Trophoblast cell (in vitro differentiated cells and primary cell): ENCODE data around the gene MYLK.

Source experiments
- DNase-seq, 2 donors: peaks; one replicate each; pipeline ENCODE4 v3.0.0-alpha.2; 2016
- H2AFZ ChIP-seq: 2 replicates; pipeline ENCODE4 v1.6.1; 2013; ENCODE audit warnings: low read length, moderate library complexity, mild to moderate bottlenecking; ENCODE audit not compliant: insufficient read depth, poor library complexity
- H2AK5ac ChIP-seq: 2 replicates; pipeline ENCODE4 v1.6.1; 2013; ENCODE audit warnings: mild to moderate bottlenecking, low read length
- H2BK120ac ChIP-seq: 2 replicates; pipeline ENCODE4 v1.6.1; 2013; ENCODE audit warnings: low read length, mild to moderate bottlenecking, moderate library complexity; ENCODE audit not compliant: insufficient read depth, poor library complexity
- H2BK12ac ChIP-seq: 2 replicates; pipeline ENCODE4 v1.6.1; 2013; ENCODE audit warnings: mild to moderate bottlenecking, low read length, moderate library complexity
- H2BK5ac ChIP-seq: 2 replicates; pipeline ENCODE4 v1.6.1; 2013; ENCODE audit warnings: low read length, low read depth, moderate library complexity, mild to moderate bottlenecking; ENCODE audit not compliant: poor library complexity
- H3K14ac ChIP-seq: 2 replicates; pipeline ENCODE4 v1.6.1; 2013; ENCODE audit warnings: mild to moderate bottlenecking, low read length
- H3K18ac ChIP-seq: 2 replicates; pipeline ENCODE4 v1.6.1; 2013; ENCODE audit warnings: mild to moderate bottlenecking, low read length
- H3K23ac ChIP-seq: 2 replicates; pipeline ENCODE4 v1.6.1; 2013; ENCODE audit warnings: low read length
- H3K27ac ChIP-seq: 2 replicates; pipeline ENCODE4 v1.5.1; 2013; ENCODE audit warnings: low read depth, mild to moderate bottlenecking, inconsistent platforms, low read length, moderate library complexity
- H3K27me3 ChIP-seq: 2 replicates; pipeline ENCODE4 v1.6.1; 2013; ENCODE audit warnings: inconsistent platforms, mild to moderate bottlenecking, low read length, moderate library complexity; ENCODE audit not compliant: insufficient read depth
- H3K36me3 ChIP-seq, 2 experiments: 1 replicate in 1 of 2; 2 replicates in 1 of 2; pipeline ENCODE4 v1.6.1; 2013; ENCODE audit warnings: low read length in 2 of 2, mild to moderate bottlenecking in 2 of 2, moderate library complexity in 1 of 2; ENCODE audit not compliant: insufficient read depth in 2 of 2, control insufficient read depth in 1 of 2
- H3K4ac ChIP-seq: 2 replicates; pipeline ENCODE4 v1.6.1; 2013; ENCODE audit warnings: low read depth, mild to moderate bottlenecking, low read length, moderate library complexity
- H3K4me1 ChIP-seq, 2 experiments: 1 replicate in 1 of 2; 2 replicates in 1 of 2; pipeline ENCODE4 v1.6.1; 2013; ENCODE audit warnings: low read length in 2 of 2, mild to moderate bottlenecking in 2 of 2, moderate library complexity in 1 of 2; ENCODE audit not compliant: insufficient read depth in 2 of 2, control insufficient read depth in 1 of 2
- H3K4me2 ChIP-seq: 2 replicates; pipeline ENCODE4 v1.6.1; 2013; ENCODE audit warnings: inconsistent platforms, mild to moderate bottlenecking, low read length, moderate library complexity
- H3K4me3 ChIP-seq: 2 replicates; pipeline ENCODE4 v1.5.1; 2013; ENCODE audit warnings: mild to moderate bottlenecking, low read depth, low read length, inconsistent platforms
- H3K79me1 ChIP-seq: one replicate; pipeline ENCODE4 v1.6.1; 2013; ENCODE audit warnings: low read length
- H3K79me2 ChIP-seq: 2 replicates; pipeline ENCODE4 v1.6.1; 2013; ENCODE audit warnings: low read length, mild to moderate bottlenecking; ENCODE audit not compliant: control insufficient read depth, insufficient read depth, poor library complexity
- H3K9ac ChIP-seq: 2 replicates; pipeline ENCODE4 v1.6.1; 2013; ENCODE audit warnings: mild to moderate bottlenecking, low read length
- H3K9me3 ChIP-seq: 2 replicates; pipeline ENCODE4 v1.6.1; 2013; ENCODE audit warnings: low read depth, mild to moderate bottlenecking, control low read depth, inconsistent platforms, low read length; ENCODE audit not compliant: insufficient read depth
- H4K12ac ChIP-seq: 2 replicates; pipeline ENCODE4 v1.6.1; 2013; ENCODE audit warnings: low read depth, mild to moderate bottlenecking, low read length, moderate library complexity
- H4K8ac ChIP-seq: 2 replicates; pipeline ENCODE4 v1.6.1; 2013; ENCODE audit warnings: low read depth, mild to moderate bottlenecking, low read length, moderate library complexity
- H4K91ac ChIP-seq: one replicate; pipeline ENCODE4 v1.6.1; 2013; ENCODE audit warnings: low read depth, mild to moderate bottlenecking, low read length, moderate library complexity
- WGBS: extraction: QIAGEN DNeasy Blood & Tissue Kit; methylation state at CpG from one replicate; pipeline ENCODE4 v1.1.7; 2013; ENCODE audit warnings: missing lambda C conversion rate; ENCODE audit not compliant: insufficient read length, insufficient coverage; ENCODE audit errors: extremely low coverage; 5-methylcytosine and 5-hydroxymethylcytosine counted together

Gene MYLK

GRCh38 chr3:123627673-123628670 is 256.2 kb downstream of the MYLK start:
- Histone ChIP-seq H3K27ac (no peak overlapping the region), H3K4ac (no peak overlapping the region), H3K4me2 (no peak overlapping the region), H3K9ac (no peak overlapping the region), H3K14ac (no peak overlapping the region), H3K79me2 (no peaks in the 10 kb centered on the region), H2BK5ac (no peak overlapping the region), H4K8ac (no peak overlapping the region), H4K91ac (no peak overlapping the region), H2AFZ (no peak overlapping the region), H3K36me3 (peaks cover 27 to 35% of the 10 kb centered on the region in 2 experiments), H2BK120ac (no peak overlapping the region), H2AK5ac (no peak overlapping the region), H3K23ac (no peak overlapping the region), H3K4me1 (peaks cover 8 to 9% of the 10 kb centered on the region in 2 experiments), H3K27me3 (no peaks in the 10 kb centered on the region), H3K18ac (no peak overlapping the region), H4K12ac (no peak overlapping the region), H3K79me1 (no peaks in the 10 kb centered on the region), H2BK12ac (no peak overlapping the region), H3K9me3 (no peaks in the 10 kb centered on the region), H3K4me3 (no peak overlapping the region)
- DNase-seq, result no peak
- no CpG with 5 or more reads among the region's 6 CpGs for WGBS

GRCh38 chr3:123626881-123627280 is 257.3 kb downstream of the MYLK start:
- Histone ChIP-seq H3K27ac (no peak overlapping the region), H3K4me3 (no peak overlapping the region), H2AFZ (no peak overlapping the region), H4K91ac (no peak overlapping the region), H2BK5ac (no peak overlapping the region), H3K79me1 (no peaks in the 10 kb centered on the region), H2BK12ac (no peak overlapping the region), H2BK120ac (no peak overlapping the region), H3K9me3 (no peaks in the 10 kb centered on the region), H3K23ac (no peak overlapping the region), H3K4ac (no peak overlapping the region), H4K8ac (no peak overlapping the region), H2AK5ac (no peak overlapping the region), H3K36me3 (peaks cover 25 to 35% of the 10 kb centered on the region in 2 experiments), H3K4me1 (peaks cover 12 to 13% of the 10 kb centered on the region in 2 experiments), H3K14ac (no peak overlapping the region), H3K27me3 (no peaks in the 10 kb centered on the region), H3K79me2 (no peaks in the 10 kb centered on the region), H3K9ac (no peak overlapping the region), H4K12ac (no peak overlapping the region), H3K18ac (no peak overlapping the region), H3K4me2 (no peak overlapping the region)
- WGBS, result no CpG with 5 or more reads among the region's 7 CpGs
- DNase-seq, result no peak

DNA sequence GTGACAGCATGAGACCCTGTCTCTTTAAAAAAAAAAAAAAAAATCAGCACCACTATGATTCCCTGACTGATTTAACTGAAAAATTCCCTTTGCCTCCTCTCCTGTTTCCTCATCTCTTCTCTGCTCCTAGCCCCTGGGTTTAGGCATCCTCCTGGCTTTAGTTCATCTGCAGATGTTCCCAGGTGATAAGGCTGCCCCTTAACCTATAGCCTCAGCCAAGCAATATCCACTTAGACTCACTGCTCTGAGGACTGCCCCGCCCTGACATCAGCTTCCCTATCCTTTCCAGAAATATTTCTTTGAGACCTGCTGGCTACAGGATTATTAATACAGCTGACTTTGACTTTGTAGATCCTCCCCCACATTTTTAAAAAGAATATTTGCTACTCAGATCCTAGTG is 259.8 kb downstream of the MYLK start:
- no CpG with 5 or more reads among the region's 1 CpG for WGBS
- H4K8ac ChIP-seq, result no peak overlapping the region
- H3K79me1 ChIP-seq, result no peaks in the 10 kb centered on the region
- H3K79me2 ChIP-seq, result no peaks in the 10 kb centered on the region
- H3K27ac ChIP-seq, result no peak overlapping the region
- no peak overlapping the region for H3K23ac ChIP-seq
- no peak overlapping the region for H4K91ac ChIP-seq
- H3K18ac ChIP-seq, result no peak overlapping the region
- DNase-seq, result peak; percentile 70 to 77
- H3K27me3 ChIP-seq, result no peaks in the 10 kb centered on the region
- H4K12ac ChIP-seq, result no peak overlapping the region
- no peak overlapping the region for H3K4me2 ChIP-seq
- no peaks in the 10 kb centered on the region for H3K9me3 ChIP-seq
- no peak overlapping the region for H2AFZ ChIP-seq
- no peak overlapping the region for H3K4me3 ChIP-seq
- H2BK120ac ChIP-seq, result no peak overlapping the region
- H2BK5ac ChIP-seq, result no peak overlapping the region
- peaks cover 23 to 30% of the 10 kb centered on the region in 2 experiments for H3K36me3 ChIP-seq
- H3K14ac ChIP-seq, result no peak overlapping the region
- H3K4me1 ChIP-seq, result peaks cover 17% of the 10 kb centered on the region in 2 experiments
- H3K9ac ChIP-seq, result no peak overlapping the region
- H2AK5ac ChIP-seq, result no peak overlapping the region
- H2BK12ac ChIP-seq, result no peak overlapping the region
- H3K4ac ChIP-seq, result no peak overlapping the region

GRCh38 chr3:123623346-123623880 is 260.7 kb downstream of the MYLK start:
- no peaks in the 10 kb centered on the region for H3K9me3 ChIP-seq
- H3K79me1 ChIP-seq, result no peaks in the 10 kb centered on the region
- H2AK5ac ChIP-seq, result no peak overlapping the region
- H3K27ac ChIP-seq, result no peak overlapping the region
- H2BK120ac ChIP-seq, result no peak overlapping the region
- no peak overlapping the region for H2BK12ac ChIP-seq
- no peak overlapping the region for H3K9ac ChIP-seq
- no peak overlapping the region for H4K91ac ChIP-seq
- H3K4me2 ChIP-seq, result no peak overlapping the region
- no peak for DNase-seq
- H3K23ac ChIP-seq, result no peak overlapping the region
- no peak overlapping the region for H2AFZ ChIP-seq
- no peak overlapping the region for H4K12ac ChIP-seq
- H3K4me3 ChIP-seq, result no peak overlapping the region
- no peak overlapping the region for H4K8ac ChIP-seq
- H3K4me1 ChIP-seq, result peaks cover 17% of the 10 kb centered on the region in 2 experiments
- no CpG with 5 or more reads among the region's 5 CpGs for WGBS
- H3K14ac ChIP-seq, result no peak overlapping the region
- H3K36me3 ChIP-seq, result peaks cover 22 to 31% of the 10 kb centered on the region in 2 experiments
- H3K79me2 ChIP-seq, result no peaks in the 10 kb centered on the region
- no peaks in the 10 kb centered on the region for H3K27me3 ChIP-seq
- no peak overlapping the region for H3K4ac ChIP-seq
- no peak overlapping the region for H2BK5ac ChIP-seq
- no peak overlapping the region for H3K18ac ChIP-seq
